Prostate gland (tissue), 2 donors: ENCODE results near the gene FARP1.

Experiments
- CTCF ChIP-seq, 4 experiments: fragments of 200-600 bp in 2 of 4; fragments of 450-650 bp in 2 of 4; sonication (generic) in 2 of 4; IDR thresholded peaks; 1 replicate in 3 of 4; 2 replicates in 1 of 4; pipeline ENCODE4 v1.5.1; 2016 to 2019; ENCODE audit warnings: antibody characterized with exemption in 4 of 4, mild to moderate bottlenecking in 2 of 4, moderate library complexity in 2 of 4
- POLR2A ChIP-seq: fragments of 450-650 bp; IDR thresholded peaks from one replicate; pipeline ENCODE4 v1.6.1; 2016; ENCODE audit warnings: antibody characterized with exemption, mild to moderate bottlenecking
- POLR2AphosphoS5 ChIP-seq: sonication (generic); formaldehyde crosslinking; IDR thresholded peaks from one replicate; pipeline ENCODE4 v1.6.1; 2017; ENCODE audit warnings: antibody characterized with exemption

GRCh38 chr13:98433654-98434053, 290.8 kb downstream of the FARP1 start:
- TF ChIP-seq CTCF (IDR thresholded peaks at IDR 0.05) (no peak), POLR2A (no peak), POLR2AphosphoS5 (no peak)
